Right lung (tissue), 5 donors: ENCODE measurements around the gene DDX19B. TPM values are rescaled to one million over a fixed set of nuclear protein-coding genes. Genes with fewer than 3 reads are reported as not detected.
"Not testable (repeated sequence)": the region's sequence is repeated elsewhere in the genome, so short reads cannot be mapped to it uniquely, and the experiment has no call there.

Experiments used
- DNase-seq, 2 donors: peaks; one replicate each; pipeline ENCODE4 v3.0.0-alpha.2; 2013
- polyA plus RNA-seq, 5 donors: library from polyadenylated mRNA; unstranded; fragments of 120-200 nt; gene quantifications; one replicate each; pipeline versions ENCODE4 v1.2.1 to v1.2.3, GENCODE V29; 2013; ENCODE audit warnings: inconsistent platforms in 1 of 5, low replicate concordance in 1 of 5; ENCODE audit not compliant: insufficient read length in 5 of 5, insufficient read depth in 1 of 5

The DDX19B gene
- polyA plus RNA-seq, 5 donors = 34.2 to 39.0 (median 35.7) TPM

DNA sequence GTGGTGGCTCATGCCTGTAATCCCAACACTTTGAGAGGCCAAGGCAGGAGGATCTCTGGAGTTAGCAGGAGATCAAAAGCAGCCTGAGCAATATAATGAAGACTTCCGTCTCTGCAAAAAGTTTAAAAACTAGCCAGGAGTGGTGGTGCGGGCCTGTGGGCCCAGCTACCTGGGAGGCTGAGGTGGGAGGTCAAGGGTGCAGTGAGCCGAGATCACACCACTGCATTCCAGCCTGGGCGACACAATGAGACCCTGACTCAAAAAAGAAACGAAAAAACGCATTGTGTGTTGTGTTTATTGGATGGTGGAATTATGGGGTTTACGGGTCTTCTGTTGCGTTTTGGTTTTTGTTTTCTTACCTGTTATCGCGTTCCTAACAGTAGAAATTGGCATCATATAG lies 46.9 kb downstream of the DDX19B start:
- DNase-seq = no peak

DNA sequence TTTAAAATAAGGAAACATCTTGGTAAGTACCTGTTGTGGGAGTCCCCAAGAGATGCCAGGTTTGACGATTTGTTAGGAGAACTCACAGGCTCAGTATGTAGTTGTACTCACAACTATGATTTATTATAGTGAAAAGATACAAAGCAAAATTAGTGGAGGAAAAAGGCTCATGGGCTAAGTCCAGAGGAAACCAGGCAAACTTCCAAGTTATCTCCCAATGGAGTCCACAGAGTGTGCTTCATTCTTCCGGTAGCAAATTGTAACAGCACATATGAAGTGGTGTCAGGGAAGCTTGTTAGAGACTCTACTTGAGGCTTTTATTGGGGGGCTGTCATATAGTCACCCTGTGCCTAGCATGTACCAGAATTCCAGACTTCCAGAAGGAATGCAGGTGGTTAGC lies 50.0 kb downstream of the DDX19B start:
- no peak for DNase-seq

DNA sequence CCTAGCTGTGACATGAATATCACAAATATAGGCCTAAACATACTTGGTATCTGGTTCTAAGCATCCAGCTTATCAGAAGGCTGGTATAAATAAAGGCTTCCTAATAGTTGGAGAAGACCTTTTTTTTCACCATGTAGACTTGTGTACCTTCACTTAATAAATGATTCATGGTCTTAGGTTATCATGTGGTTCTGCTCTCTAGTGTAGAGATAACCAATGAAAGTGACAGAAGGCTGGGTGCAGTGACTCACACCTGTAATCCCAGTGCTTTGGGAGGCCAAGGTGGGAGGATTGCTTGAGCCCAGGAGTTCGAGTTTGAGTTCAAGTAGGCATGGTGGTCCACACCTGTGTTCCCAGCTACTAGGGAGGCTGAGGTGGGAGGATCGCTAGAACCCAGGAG lies 50.8 kb downstream of the DDX19B start:
- DNase-seq = no peak

DNA sequence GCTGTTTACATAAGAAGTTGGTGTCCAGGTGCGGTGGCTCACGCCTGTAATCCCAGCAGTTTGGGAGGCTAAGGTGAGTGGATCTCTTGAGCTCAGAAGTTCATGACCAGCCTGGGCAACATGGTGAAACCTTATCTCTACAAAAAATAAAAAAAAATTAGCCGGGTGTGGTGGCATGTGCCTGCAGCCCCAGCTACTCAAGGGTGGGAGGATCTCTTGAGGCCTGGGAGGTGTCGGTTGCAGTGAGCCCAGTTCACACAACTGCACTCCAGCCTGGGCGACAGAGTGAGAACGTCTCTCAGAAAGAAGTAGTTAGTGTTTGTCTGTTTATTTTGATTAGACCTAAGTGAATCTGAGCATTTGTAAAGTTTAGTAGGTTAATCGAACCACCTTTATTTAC lies 60.6 kb downstream of the DDX19B start:
- no peak for DNase-seq

DNA sequence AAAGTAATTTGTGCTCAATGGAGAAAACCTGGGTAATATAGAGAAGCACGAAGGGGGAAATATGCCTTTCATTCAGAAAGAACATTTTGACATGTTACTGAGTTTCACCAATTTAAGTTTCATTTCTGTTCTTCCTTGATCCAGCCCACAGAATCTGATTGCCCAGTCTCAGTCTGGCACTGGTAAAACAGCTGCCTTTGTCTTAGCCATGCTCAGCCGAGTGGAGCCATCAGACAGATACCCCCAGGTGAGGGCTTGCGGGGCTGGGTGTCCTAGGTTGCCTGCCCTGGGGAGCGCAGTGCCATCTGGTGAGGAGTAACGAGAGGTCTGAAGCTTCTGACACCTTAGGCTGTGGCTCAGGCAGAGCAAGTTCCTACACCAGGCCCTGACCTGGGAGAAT lies 65.4 kb downstream of the DDX19B start:
- no peak for DNase-seq

DNA sequence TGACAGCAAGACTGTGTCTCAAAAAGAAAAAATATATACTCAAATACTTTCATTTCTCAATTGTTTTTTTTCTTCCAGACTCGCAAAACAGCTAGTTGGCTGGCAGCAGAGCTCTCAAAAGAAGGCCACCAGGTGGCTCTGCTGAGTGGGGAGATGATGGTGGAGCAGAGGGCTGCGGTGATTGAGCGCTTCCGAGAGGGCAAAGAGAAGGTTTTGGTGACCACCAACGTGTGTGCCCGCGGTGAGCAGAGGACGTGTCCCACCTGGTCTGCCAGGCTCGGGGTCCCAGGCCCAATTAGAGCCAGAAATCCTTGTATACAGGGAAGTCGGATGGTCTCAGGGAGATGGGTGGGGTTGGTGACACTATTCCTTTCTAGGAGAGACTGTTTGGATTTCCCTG lies 71.2 kb downstream of the DDX19B start:
- not testable (repeated sequence) for DNase-seq

DNA sequence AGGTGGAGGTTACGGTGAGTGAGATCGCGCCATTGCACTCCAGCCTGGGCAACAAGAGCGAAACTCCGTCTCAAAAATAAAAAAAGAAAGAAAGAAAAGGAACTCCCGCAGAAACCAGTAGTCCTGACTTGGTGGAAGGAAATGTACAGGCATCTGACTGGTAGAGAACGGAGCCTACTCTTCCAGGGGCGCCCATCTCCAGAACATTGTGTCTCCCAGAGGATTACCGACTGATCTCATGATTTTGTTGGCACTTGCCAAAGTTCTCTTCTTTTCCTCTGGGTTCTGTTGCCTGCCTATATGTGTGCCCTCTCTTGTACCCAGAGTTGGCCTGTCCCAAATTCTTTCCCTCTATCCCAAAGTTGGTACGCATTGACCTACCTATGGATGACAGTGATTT lies 71.9 kb downstream of the DDX19B start:
- no peak for DNase-seq

DNA sequence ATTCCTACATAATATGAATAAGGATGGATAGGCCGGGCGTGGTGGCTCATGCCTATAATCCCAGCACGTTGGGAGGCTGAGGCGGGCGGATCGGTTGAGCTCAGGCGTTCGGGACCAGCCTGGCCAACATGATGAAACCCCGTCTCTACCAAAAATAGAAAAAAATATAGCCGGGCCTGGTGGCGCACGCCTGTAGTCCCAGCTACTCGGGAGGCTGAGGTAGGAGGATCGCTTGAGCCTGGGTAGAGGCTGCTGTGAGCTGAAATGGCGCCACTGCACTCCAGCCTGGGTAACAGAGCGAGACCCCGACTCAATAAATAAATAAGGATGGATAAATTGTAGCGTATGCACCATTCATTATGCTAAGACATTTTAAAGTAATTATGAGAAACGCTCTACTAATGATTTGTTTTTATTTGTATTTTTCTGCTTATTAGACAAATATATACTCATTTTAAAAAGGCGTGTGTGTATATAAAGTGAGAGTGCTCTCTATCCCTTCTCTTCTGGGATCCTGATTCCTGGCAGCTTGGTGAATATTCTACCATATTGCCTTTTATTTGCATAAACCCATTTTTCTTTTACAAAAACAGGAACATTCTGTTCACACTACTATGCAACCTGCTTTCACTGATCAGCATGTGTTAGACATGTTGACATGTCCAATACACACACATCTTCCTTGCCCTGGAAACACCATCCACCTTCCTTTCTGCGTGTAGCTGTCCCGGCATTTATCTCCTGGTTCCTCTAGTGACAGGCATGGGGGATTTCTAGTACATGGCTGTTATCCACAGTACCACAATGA lies 74.1 kb downstream of the DDX19B start:
- no peak for DNase-seq

DNA sequence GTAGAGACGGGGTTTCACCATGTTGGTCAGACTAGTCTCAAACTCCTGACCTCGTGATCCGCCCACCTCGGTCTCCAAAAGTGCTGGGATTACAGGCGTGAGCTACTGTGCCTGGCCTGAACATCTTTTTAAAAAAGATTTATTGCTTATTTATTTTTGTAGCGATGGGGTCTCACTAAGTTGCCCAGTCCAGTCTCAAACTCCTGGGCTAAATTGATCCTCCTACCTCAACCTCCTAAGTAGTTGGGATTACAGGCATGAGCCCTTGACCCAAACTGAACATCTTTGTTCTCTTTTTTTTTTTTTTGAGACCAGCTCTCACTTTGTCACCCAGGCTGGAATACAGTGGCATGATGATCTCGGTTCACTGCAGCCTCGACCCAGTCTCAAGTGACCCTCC lies 75.2 kb downstream of the DDX19B start:
- DNase-seq = no peak

DNA sequence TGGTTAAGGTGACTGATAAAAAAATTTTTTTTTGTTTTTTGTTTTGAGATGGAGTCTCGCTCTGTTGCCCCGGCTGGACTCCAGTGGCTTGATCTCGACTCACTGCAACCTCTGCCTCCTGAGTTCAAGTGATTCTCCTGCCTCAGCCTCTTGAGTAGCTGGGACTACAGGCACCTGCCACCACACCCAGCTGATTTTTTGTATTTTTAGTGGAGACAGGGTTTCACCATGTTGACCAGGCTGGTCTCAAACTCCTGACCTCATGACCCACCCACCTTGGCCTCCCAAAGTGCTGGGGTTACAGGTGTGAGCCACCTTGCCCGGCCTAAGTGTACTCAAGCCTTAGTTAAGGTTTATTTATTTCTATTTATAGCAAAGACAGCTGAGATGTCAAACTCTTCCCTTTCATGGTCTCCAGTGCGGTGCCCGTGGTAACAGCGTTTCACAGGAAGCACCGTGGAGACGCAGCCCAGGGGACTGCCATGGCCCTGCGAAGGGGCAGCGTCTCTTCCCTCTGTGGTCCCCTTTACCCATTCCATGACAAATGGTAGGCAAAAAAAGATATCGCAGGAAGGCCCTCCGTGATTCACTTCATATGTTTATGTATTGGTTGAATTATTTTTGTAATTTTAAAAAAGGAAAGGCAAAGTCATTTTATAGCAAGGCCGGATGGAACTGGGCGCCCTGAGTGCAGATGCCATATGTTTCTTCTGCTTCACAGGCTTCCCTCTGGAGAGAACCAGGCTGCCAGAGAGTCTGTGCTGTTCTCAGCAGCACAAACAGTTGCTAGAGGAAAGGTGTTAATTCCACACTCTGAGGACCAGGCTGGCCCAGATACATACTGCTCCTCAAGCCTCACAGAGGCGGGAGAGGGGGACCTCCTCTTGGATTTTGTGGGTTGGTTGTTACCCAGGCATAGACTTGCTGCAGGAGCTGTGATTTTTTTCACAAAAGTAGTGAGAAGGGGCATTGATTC lies 76.9 kb downstream of the DDX19B start:
- no peak for DNase-seq

DNA sequence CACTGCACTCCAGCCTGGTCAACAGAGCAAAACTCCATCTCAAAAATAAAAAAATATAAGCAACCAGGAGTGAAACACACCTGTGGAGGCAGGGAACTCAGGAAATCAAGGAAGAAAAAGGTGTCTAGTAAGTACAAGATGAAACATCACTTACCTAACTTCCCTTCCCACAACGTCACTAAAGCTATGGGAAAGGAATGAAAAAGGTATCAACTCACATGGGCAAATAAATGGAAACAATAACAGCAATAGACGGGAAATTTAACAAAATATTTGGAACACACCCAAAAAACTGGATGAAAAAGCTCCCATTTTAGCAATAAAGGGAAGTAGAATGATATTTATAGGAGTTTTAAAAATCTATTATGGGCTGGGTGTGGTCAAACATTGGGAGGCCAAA lies 78.8 kb downstream of the DDX19B start:
- no peak for DNase-seq

DNA sequence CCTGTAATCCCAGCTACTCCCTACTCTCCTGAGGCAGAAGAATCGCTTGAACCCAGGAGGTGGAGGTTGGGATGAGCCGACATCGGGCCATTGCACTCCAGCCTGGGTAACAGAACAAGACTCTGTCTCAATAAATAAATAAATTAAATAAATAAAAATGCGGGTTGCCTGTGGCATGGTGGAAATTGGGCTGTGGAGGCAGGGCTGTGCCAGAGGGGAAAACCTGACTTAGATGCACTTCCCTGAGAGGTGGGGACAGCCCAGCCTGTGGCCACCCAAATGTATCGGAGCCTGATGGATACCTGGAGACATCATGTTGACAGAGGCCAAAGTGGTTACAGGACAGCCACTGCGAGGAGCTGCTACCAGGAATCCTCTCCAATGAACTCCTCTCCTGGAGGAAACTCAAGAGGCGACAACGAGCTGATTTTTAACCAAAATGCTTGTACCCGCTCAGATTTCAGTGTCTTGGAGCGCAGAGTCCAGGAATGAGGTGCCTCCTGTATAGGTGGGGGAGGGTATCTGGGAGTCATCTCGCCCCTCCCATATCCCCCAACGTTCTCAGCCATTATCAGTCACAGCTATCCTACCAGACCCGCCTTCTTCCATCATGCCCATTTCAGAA lies 80.0 kb downstream of the DDX19B start:
- no peak for DNase-seq

DNA sequence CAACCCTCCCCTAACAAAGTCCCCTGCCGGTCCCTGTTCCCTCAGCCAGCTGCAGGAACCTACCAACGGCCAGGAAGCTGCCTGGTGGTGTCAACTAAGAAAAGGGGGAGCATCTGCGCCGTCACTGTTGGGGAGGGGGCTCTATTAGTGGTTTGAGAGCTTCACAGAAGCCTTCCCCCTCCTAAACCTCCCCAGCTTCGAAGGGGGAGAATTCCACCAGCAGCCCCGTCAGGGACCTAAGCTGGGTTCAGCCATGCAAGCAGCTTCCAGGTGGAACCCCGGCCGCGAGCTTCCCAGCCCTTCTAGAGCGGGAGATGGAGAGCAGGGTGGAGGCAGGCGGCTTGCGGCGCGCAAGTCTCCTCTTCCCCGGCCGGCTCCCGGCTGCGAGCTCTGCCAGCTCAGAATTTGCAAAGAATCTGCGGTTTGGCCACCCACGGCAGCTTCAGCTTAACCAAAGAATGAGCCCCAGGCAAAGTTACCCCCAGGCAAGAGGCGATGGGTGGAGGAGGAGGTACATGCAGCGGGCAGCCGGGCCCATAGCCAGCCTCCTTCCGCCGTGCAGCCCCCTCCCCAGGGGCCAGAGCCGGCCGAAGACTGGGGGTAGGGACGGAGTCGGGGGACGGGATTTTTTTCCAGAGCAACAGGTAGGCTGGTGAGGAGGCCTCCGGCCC lies 81.4 kb downstream of the DDX19B start:
- peak; percentile 24 to 30 for DNase-seq

DNA sequence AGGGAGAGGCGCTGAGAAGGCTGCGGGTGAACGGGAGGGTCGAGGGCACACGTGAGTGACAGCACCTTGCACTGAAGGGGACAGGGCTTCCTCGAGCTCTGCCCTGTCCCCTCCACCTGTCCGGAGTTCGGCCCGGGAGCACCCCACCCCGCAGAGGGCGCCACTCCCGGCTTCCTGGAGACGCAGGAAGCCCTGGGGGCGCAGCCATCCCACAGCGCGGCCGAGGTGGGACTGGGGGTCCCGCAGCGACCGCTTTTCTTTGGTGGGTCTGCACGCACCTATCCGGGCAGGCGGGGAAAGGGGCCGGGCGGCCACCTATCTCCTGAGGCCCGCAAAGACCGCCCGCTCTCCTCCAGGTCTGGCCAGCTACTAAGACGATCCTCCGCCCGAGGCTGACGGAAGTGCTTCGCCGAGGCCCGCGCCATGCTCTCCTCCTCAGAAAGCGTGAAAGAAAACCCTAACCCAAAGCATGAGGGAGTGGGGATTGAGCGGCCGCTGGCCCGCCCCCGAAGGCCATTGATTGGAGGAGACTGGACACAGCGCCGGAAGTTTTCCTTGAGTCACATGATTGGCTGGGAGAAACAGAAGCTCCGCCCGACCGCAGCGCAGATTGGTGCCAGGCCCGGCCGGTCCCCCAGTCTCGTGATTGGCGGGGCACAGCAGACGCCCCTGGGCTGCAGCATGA lies 82.1 kb downstream of the DDX19B start:
- DNase-seq = peak; percentile 93 to 94

DNA sequence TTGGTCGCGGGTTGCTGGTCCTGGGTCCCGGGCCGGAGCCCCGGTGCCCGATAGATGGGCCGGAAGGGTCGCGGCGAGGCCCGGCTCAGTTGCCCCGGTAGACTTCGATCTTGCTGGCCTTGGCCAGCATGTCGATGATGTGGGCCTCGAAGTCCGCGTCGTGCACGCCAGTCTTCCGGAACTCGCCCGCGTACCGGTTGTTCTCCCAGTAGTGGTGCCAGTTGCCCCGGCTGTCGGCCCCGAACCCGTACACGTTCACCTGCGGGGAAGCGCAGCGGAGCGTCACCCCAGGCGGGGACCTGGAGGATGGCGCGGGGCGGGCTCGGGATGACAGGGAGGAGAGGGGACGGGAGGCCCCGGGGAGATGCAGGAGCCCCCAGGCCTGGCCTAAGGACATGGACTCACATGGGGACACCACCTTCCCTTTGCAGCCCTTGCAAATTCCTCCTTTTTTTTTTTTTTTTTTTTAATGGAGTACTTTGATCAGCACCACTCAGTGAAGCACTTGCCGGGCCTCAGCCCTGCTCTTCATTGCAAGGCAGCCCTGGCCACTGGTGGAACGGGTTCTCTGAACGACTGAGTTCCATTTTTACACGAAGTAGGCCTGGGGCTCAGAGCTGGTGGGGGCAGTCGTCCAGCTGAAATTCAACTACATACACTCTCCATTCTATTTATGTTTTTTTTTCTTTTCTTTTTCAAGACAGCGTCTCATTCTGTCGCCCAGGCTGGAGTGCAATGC lies 82.8 kb downstream of the DDX19B start:
- no peak for DNase-seq

DNA sequence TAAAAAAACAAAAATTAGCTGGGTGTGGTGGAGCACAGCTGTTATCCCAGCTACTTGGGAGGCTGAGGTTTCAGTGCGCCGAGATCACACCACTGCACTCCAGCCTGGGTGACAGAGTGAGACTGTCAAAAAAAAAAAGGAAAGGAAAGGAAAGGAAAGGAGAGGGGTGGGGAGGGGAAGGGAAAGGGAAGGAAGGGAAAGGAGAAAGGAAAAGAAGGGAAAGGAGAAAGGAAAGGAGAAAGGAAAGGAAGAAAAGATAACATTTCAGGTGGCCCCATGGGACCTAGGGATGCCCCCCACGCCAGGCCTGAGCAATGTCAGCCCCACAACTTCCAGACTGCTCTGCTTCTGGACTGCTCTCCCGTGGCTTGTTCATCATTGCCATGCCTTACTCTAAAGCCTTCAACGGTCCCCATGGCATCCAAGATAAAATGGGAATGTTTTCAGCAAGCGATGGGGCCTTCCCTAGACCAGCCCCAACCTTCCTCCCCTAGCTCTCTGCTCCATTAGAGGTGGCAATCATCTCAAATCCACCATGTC lies 84.5 kb downstream of the DDX19B start:
- DNase-seq = no peak
